HEK293 (cell line): ENCODE results near the gene ZNF423.

Experiments used
- PRDM1 ChIP-seq: fragments of 450-650 bp; formaldehyde crosslinking; IDR thresholded peaks from 2 replicates; pipeline ENCODE4; 2016; ENCODE audit warnings: missing biosample characterization, missing genetic modification characterization
- ZNF2 ChIP-seq: fragments of 450-650 bp; formaldehyde crosslinking; IDR thresholded peaks from 2 replicates; pipeline ENCODE4 v1.5.1; 2016; ENCODE audit warnings: missing biosample characterization, missing genetic modification characterization

DNA sequence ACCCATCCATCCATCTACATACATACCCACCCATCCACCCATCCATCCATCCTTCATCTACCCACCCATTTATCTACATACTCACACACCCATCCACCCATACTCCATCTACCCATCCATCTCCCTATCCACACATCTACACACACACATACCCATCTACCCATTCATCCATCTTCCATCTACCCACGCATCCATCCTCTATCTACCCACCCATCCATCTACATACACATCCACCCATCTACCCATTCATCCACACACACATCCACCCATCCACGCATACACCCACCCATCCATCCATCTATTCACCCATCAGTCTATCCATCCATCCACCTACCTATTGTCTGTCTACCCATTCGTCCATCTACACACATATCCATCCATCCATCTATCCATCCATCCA, 227.8 kb downstream of the ZNF423 start:
- TF ChIP-seq PRDM1 = no peak
- no peak for TF ChIP-seq ZNF2 (tag by site-specific recombination)
